HepG2 (cell line): Measurements from ENCODE around the gene SHC1.

Experiments
- POLR2A ChIP-seq, 2 experiments: IDR thresholded peaks; 2 replicates each; pipeline ENCODE4 v1.6.1; 2011; ENCODE audit warnings: low read depth in 2 of 2, low read length in 2 of 2, mild to moderate bottlenecking in 1 of 2, moderate library complexity in 1 of 2; ENCODE audit not compliant: insufficient read depth in 1 of 2
- REXO4 ChIP-seq: sonication (generic); formaldehyde crosslinking; IDR thresholded peaks from 2 replicates; pipeline ENCODE4 v1.8.0; 2022; ENCODE audit warnings: missing genetic modification reagents, mild to moderate bottlenecking, borderline replicate concordance
- SP5 ChIP-seq: IDR thresholded peaks from 2 replicates; pipeline ENCODE4 v1.6.1; 2016; ENCODE audit warnings: low read depth, borderline replicate concordance
- ZNF292 ChIP-seq: sonication (generic); formaldehyde crosslinking; IDR thresholded peaks from 2 replicates; pipeline ENCODE4 v1.8.1; 2022; ENCODE audit warnings: mild to moderate bottlenecking, low read depth, missing genetic modification reagents, borderline replicate concordance
- ZNF331 ChIP-seq: sonication (generic); formaldehyde crosslinking; IDR thresholded peaks from 2 replicates; pipeline ENCODE4 v1.4.0; 2020; ENCODE audit warnings: missing genetic modification reagents
- TF ChIP-seq, protein P1 (sequence below): sonication (generic); formaldehyde crosslinking; IDR thresholded peaks from 2 replicates; pipeline ENCODE4 v1.4.0; 2020; ENCODE audit warnings: missing genetic modification reagents, mild to moderate bottlenecking, borderline replicate concordance
- TF ChIP-seq, protein P2 (sequence below): sonication (generic); formaldehyde crosslinking; IDR thresholded peaks from 2 replicates; pipeline ENCODE4 v1.5.0; 2020; ENCODE audit warnings: mild to moderate bottlenecking, missing genetic modification reagents, moderate library complexity
- TF ChIP-seq, protein P3 (sequence below), 2 experiments: sonication (generic) in 1 of 2; formaldehyde crosslinking in 1 of 2; IDR thresholded peaks; 2 replicates each; pipeline versions ENCODE4 v1.4.0 to v1.6.1; 2018 to 2020; ENCODE audit warnings: missing genetic modification reagents in 2 of 2, borderline replicate concordance in 1 of 2, low read depth in 1 of 2, mild to moderate bottlenecking in 1 of 2, missing biosample characterization in 1 of 2

DNA sequence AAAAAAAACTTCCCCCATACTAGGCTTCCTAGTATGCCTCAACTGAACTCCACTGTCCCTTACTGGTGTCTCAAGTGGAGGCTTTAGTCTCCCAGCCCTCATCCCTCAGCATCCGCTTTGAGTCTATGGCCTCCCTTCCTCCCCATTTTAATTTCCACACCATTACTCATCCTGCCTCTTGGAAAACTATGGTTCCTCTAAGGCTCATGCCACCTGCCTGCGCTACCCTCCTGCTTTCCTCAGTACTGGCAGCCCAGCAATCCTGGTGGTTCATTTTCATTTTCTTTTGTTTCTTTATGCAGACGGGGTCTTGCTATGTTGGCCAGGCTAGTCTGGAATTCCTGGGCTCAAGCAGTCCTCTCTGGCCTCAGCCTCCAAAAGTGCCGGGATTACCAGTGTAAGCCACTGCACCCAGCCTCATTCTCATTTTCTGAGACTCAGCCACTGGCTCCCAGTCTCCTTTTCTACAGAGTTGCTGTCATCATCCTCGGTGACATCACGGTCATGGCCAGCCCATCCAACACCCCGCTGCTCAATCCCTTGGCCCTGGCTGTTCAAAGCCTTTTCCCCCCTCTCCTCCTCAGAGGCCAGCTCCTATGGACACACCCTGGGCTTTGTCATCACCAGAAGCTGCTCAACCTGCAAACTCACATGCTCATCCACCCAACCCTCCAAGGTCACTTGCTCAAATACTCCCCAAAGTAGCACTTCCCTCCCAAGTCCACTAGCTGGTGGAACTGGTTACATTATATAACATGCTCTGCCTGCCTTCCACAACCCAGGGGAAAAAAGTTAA is 31.7 kb downstream of the SHC1 start:
- TF ChIP-seq, protein P1, sequence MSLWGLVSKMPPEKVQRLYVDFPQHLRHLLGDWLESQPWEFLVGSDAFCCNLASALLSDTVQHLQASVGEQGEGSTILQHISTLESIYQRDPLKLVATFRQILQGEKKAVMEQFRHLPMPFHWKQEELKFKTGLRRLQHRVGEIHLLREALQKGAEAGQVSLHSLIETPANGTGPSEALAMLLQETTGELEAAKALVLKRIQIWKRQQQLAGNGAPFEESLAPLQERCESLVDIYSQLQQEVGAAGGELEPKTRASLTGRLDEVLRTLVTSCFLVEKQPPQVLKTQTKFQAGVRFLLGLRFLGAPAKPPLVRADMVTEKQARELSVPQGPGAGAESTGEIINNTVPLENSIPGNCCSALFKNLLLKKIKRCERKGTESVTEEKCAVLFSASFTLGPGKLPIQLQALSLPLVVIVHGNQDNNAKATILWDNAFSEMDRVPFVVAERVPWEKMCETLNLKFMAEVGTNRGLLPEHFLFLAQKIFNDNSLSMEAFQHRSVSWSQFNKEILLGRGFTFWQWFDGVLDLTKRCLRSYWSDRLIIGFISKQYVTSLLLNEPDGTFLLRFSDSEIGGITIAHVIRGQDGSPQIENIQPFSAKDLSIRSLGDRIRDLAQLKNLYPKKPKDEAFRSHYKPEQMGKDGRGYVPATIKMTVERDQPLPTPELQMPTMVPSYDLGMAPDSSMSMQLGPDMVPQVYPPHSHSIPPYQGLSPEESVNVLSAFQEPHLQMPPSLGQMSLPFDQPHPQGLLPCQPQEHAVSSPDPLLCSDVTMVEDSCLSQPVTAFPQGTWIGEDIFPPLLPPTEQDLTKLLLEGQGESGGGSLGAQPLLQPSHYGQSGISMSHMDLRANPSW, result no peak
- TF ChIP-seq REXO4 (CRISPR knock-in tag) (no peak), ZNF331 (CRISPR knock-in tag) (no peak), ZNF292 (CRISPR knock-in tag) (no peak), POLR2A (IDR thresholded peaks at IDR 0.05; ENCODE audit: insufficient read depth in 1 of 2, low read depth in 2 of 2, low read length in 2 of 2) (no peak), SP5 (CRISPR knock-in tag) (no peak)
- TF ChIP-seq, protein P2, sequence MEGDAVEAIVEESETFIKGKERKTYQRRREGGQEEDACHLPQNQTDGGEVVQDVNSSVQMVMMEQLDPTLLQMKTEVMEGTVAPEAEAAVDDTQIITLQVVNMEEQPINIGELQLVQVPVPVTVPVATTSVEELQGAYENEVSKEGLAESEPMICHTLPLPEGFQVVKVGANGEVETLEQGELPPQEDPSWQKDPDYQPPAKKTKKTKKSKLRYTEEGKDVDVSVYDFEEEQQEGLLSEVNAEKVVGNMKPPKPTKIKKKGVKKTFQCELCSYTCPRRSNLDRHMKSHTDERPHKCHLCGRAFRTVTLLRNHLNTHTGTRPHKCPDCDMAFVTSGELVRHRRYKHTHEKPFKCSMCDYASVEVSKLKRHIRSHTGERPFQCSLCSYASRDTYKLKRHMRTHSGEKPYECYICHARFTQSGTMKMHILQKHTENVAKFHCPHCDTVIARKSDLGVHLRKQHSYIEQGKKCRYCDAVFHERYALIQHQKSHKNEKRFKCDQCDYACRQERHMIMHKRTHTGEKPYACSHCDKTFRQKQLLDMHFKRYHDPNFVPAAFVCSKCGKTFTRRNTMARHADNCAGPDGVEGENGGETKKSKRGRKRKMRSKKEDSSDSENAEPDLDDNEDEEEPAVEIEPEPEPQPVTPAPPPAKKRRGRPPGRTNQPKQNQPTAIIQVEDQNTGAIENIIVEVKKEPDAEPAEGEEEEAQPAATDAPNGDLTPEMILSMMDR, result no peak
- TF ChIP-seq, protein P3, sequence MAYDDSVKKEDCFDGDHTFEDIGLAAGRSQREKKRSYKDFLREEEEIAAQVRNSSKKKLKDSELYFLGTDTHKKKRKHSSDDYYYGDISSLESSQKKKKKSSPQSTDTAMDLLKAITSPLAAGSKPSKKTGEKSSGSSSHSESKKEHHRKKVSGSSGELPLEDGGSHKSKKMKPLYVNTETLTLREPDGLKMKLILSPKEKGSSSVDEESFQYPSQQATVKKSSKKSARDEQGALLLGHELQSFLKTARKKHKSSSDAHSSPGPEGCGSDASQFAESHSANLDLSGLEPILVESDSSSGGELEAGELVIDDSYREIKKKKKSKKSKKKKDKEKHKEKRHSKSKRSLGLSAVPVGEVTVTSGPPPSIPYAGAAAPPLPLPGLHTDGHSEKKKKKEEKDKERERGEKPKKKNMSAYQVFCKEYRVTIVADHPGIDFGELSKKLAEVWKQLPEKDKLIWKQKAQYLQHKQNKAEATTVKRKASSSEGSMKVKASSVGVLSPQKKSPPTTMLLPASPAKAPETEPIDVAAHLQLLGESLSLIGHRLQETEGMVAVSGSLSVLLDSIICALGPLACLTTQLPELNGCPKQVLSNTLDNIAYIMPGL (CRISPR knock-in tag; IDR thresholded peaks at IDR 0.05; ENCODE audit: borderline replicate concordance in 1 of 2, low read depth in 1 of 2), result no peak
